Motor neuron (in vitro differentiated cells): ENCODE results near the gene FLOT1. TPM values are rescaled to one million over a fixed set of nuclear protein-coding genes. Genes with fewer than 3 reads are reported as not detected.
"Not testable (repeated sequence)": the region's sequence is repeated elsewhere in the genome, so short reads cannot be mapped to it uniquely, and the experiment has no call there.

ENCODE experiments used
- ATAC-seq, 8 experiments: fragments of 200-7000 bp; cut with Tn5 transposase; replicated peaks in 6 of 8; 2 replicates each; pipeline ENCODE4 v1.8.0; 2021; ENCODE audit warnings: mild to moderate bottlenecking in 8 of 8, moderate library complexity in 8 of 8
- H3K27ac ChIP-seq, 2 donors: fragments of 250-450 bp; sonication (Bioruptor Pico); 2 replicates each; pipeline ENCODE4 v1.9.0; 2021; ENCODE audit warnings: antibody characterized with exemption in 2 of 2, mild to moderate bottlenecking in 2 of 2, moderate library complexity in 1 of 2
- H3K4me1 ChIP-seq, 2 donors: fragments of 250-450 bp; sonication (Bioruptor Pico); replicated peaks in 1 of 2; 2 replicates each; pipeline ENCODE4 v1.6.1; 2021; ENCODE audit warnings: antibody characterized with exemption in 2 of 2, mild to moderate bottlenecking in 2 of 2, moderate library complexity in 1 of 2
- H3K4me3 ChIP-seq, 5 donors: fragments of 250-450 bp; sonication (Bioruptor Pico); 2 replicates each; pipeline ENCODE4 v1.9.0; 2021; ENCODE audit warnings: antibody characterized with exemption in 5 of 5, mild to moderate bottlenecking in 5 of 5, moderate library complexity in 4 of 5
- WGBS, 10 experiments: fragments of 450-650 bp; shearing (Covaris generic); methylation state at CpG; one replicate each; pipeline ENCODE4 v1.0.0; 2022; 5-methylcytosine and 5-hydroxymethylcytosine counted together
- in situ Hi-C, 9 experiments: fragments of 400-800 bp; cut with MboI; loops; one replicate each; pipeline ENCODE4 v1.15.0; 2021; ENCODE audit warnings: low sequenced_read_pairs in 9 of 9, low pct_unique_long_range_greater_than_20kb in 2 of 9; ENCODE audit not compliant: unreplicated experiment in 9 of 9
- total RNA-seq, 8 experiments: library from RNA; unstranded; fragments of 300-600 nt; gene quantifications; 2 replicates each; pipeline versions ENCODE4 v1.2.3 to v1.2.4, GENCODE V29; 2022

The FLOT1 gene
- total RNA-seq, 8 experiments from 2014 or later: 56.8 to 122 (median 75.9) TPM

GRCh38 chr6:30764490-30765043, 22.1 kb upstream of the FLOT1 start:
- in situ Hi-C loops: not testable (repeated sequence)
- H3K27ac ChIP-seq: peak overlapping the region in 1 of 2 donors; percentile 14

GRCh38 chr6:30763618-30764489, 21.4 kb upstream of the FLOT1 start:
- peak overlapping the region; percentile 9 to 14 for H3K27ac ChIP-seq
- peak; percentile 39 to 94 (median 64) for ATAC-seq
- in situ Hi-C loops: no loop called here
- 0 to 65% (median 27%) methylated on average over 1 to 5 of the region's 8 CpGs; no CpG with 5 or more reads in 1 of the 10 experiments for WGBS, 10 experiments
- no peak overlapping the region for H3K4me3 ChIP-seq
- peaks cover 30 to 33% of the 10 kb centered on the region in 2 donors for H3K4me1 ChIP-seq

More at GRCh38 chr6:30764490-30765043, 22.1 kb upstream of the FLOT1 start:
- ATAC-seq, H3K4me3 ChIP-seq: not testable (repeated sequence)
- H3K4me1 ChIP-seq: peaks cover 37 to 40% of the 10 kb centered on the region in 2 donors
- 22 to 88% (median 37%) methylated on average over 4 to 13 of the region's 13 CpGs; no CpG with 5 or more reads in 2 of the 10 experiments for WGBS, 10 experiments

- peak overlapping the region in 1 of 2 donors; percentile 9 for H3K27ac ChIP-seq
- peaks cover 27 to 28% of the 10 kb centered on the region in 2 donors for H3K4me1 ChIP-seq
- 83 to 100% (median 100%) methylated on average over 1 of the region's 1 CpG; no CpG with 5 or more reads in 1 of the 10 experiments for WGBS, 10 experiments
Measured at GRCh38 chr6:30763155-30763617, 20.7 kb upstream of the FLOT1 start.

GRCh38 chr6:30761791-30762429, 19.4 kb upstream of the FLOT1 start:
- Histone ChIP-seq H3K27ac (no peak overlapping the region), H3K4me1 (peaks cover 27 to 28% of the 10 kb centered on the region in 2 donors), H3K4me3 (no peak overlapping the region)
- in situ Hi-C loops: no loop called here
- ATAC-seq: no peak
- WGBS, 10 experiments: 51 to 100% (median 83%) methylated on average over 1 to 4 of the region's 4 CpGs

More at GRCh38 chr6:30763155-30763617, 20.7 kb upstream of the FLOT1 start:
- in situ Hi-C loops: no loop called here
- H3K4me3 ChIP-seq: no peak overlapping the region
- ATAC-seq: no peak

GRCh38 chr6:30760549-30760948, 18.1 kb upstream of the FLOT1 start:
- WGBS, 10 experiments: 81 to 100% (median 96%) methylated on average over 4 to 8 of the region's 8 CpGs; no CpG with 5 or more reads in 3 of the 10 experiments
- H3K4me3 ChIP-seq: no peak overlapping the region
- H3K27ac ChIP-seq: no peak overlapping the region
- H3K4me1 ChIP-seq: peaks cover 26% of the 10 kb centered on the region in 2 donors
- in situ Hi-C loops: no loop called here
- ATAC-seq: no peak

GRCh38 chr6:30759575-30760239, 17.2 kb upstream of the FLOT1 start:
- 73 to 100% (median 92%) methylated on average over 1 to 6 of the region's 10 CpGs; no CpG with 5 or more reads in 2 of the 10 experiments for WGBS, 10 experiments

GRCh38 chr6:30757261-30757904, 14.9 kb upstream of the FLOT1 start:
- 50 to 100% (median 100%) methylated on average over 1 of the region's 1 CpG; no CpG with 5 or more reads in 5 of the 10 experiments for WGBS, 10 experiments
- ATAC-seq: no peak
- in situ Hi-C loops: no loop called here

More at GRCh38 chr6:30759575-30760239, 17.2 kb upstream of the FLOT1 start:
- Histone ChIP-seq H3K27ac (no peak overlapping the region), H3K4me3 (no peak overlapping the region), H3K4me1 (peaks cover 18% of the 10 kb centered on the region in 2 donors)
- peak in 3 of 8 experiments; percentile 59 to 81 (median 75) for ATAC-seq
- in situ Hi-C loops: no loop called here

GRCh38 chr6:30756405-30757003, 14.0 kb upstream of the FLOT1 start:
- in situ Hi-C loops, ATAC-seq, H3K27ac ChIP-seq, H3K4me1 ChIP-seq, H3K4me3 ChIP-seq: not testable (repeated sequence)
- WGBS, 10 experiments: 91 to 100% (median 95%) methylated on average over 1 to 7 of the region's 7 CpGs; no CpG with 5 or more reads in 2 of the 10 experiments

More at GRCh38 chr6:30757261-30757904, 14.9 kb upstream of the FLOT1 start:
- Histone ChIP-seq H3K27ac (no peak overlapping the region), H3K4me1 (peaks cover 0 to 2% of the 10 kb centered on the region in 2 donors), H3K4me3 (no peak overlapping the region)

- WGBS, 10 experiments: 0 to 100% (median 84%) methylated on average over 1 to 3 of the region's 3 CpGs; no CpG with 5 or more reads in 2 of the 10 experiments
- H3K4me3 ChIP-seq: no peak overlapping the region
- in situ Hi-C loops: no loop called here
- H3K4me1 ChIP-seq: peaks cover 0 to 2% of the 10 kb centered on the region in 2 donors
- no peak overlapping the region for H3K27ac ChIP-seq
- ATAC-seq: no peak
Measured at GRCh38 chr6:30754631-30755030, 12.1 kb upstream of the FLOT1 start.

- H3K27ac ChIP-seq: no peak overlapping the region
- 0 to 93% (median 10%) methylated on average over 1 to 9 of the region's 12 CpGs; no CpG with 5 or more reads in 3 of the 10 experiments for WGBS, 10 experiments
- in situ Hi-C loops: no loop called here
- H3K4me1 ChIP-seq: peaks cover 0 to 2% of the 10 kb centered on the region in 2 donors
- ATAC-seq: peak; percentile 61 to 97 (median 82)
- H3K4me3 ChIP-seq: no peak overlapping the region
Measured at GRCh38 chr6:30752157-30752927, 9.9 kb upstream of the FLOT1 start.

- Histone ChIP-seq H3K4me1 (peaks cover 0 to 2% of the 10 kb centered on the region in 2 donors), H3K27ac (no peak overlapping the region)
- in situ Hi-C loops: no loop called here
Measured at GRCh38 chr6:30750379-30750668, 7.8 kb upstream of the FLOT1 start.

More at GRCh38 chr6:30750379-30750668, 7.8 kb upstream of the FLOT1 start:
- no peak overlapping the region for H3K4me3 ChIP-seq
- ATAC-seq: no peak
